ENCODE measurements around the gene SPDYE5. TPM values are rescaled to one million over a fixed set of nuclear protein-coding genes. Genes with fewer than 3 reads are reported as not detected.
A peak's percentile ranks its signal among the peaks of the same experiment; 100 is the strongest.
"Not testable (repeated sequence)": the region's sequence is repeated elsewhere in the genome, so short reads cannot be mapped to it uniquely, and the experiment has no call there.

The SPDYE5 gene, protein sequence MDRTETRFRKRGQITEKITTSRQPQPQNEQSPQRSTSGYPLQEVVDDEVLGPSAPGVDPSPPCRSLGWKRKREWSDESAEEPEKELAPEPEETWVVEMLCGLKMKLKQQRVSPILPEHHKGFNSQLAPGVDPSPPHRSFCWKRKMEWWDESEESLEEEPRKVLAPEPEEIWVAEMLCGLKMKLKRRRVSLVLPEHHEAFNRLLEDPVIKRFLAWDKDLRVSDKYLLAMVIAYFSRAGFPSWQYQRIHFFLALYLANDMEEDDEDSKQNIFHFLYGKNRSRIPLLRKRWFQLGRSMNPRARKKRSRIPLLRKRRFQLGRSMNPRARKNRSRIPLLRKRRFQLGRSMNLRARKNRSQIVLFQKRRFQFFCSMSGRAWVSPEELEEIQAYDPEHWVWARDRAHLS
- not detected for total RNA-seq

DNA sequence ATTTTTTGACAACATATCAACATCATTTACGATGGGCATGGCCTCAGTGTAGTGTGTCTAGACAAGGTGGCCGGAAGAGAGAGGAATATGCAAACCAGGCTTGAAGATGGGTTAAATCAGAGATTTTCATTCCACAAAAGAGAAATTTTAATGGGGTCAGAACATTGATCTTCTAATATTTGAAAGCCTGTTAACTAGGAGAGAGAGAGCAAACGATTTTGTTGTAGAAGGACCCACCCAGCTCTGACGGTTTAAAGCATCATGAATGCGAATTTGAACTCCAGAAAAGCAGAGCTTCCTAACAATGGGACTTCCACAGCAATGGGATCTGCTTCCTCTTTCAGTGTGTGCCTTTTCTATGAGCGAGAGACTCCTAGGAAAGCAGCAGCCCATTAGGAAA is at the start of gene SPDYE5:
SPDYE5 (plus strand) TSS at position 301 of the 400 bp plus-strand sequence. CDS start 1,728 bp downstream, outside the sequence.
- H3K27ac ChIP-seq; H3K4me1 ChIP-seq; H3K27me3 ChIP-seq; DNase-seq; H3K9me3 ChIP-seq; H3K4me3 ChIP-seq; intact Hi-C loops (cut with DNase I); H3K36me3 ChIP-seq: not testable (repeated sequence)
- WGBS, 2 donors, result 74 to 100% methylated on average over 1 to 4 of the region's 6 CpGs

DNA sequence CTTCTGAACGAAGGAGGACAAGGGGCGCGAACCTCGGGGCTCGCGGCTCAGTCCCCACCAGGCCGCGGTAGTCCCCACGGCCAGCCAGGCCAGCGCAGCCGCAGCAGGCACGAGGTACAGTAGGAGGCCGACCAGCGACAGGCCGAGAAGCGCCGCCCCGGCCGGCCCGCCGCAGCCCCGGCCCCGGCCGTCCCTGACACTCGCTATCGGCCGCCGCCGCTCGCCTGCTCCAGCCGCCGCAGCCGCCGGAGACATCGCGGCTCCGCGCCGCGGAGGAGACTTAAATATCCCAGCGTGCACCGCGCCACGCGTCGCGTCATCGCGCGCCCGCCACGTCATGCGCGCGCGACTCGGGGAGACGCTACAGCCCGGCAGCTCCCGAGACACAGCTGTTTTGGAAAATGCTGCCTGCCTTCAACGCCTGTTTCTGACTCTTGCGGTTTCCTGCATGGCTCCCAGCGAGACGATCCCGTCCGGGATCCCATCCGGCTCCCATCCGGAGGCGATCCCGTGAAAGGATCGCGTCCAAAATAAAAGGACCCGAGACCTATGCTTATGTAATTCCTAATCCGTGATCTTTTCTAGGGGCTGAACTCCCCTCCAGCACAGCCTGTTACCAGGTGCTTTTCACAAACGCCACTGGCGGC is 49.5 kb upstream of the SPDYE5 start:
- H3K4me1 ChIP-seq, result peaks cover 0 to 13% (median 0%) of the 10 kb centered on the region in 3 donors
- DNase-seq; H3K9me3 ChIP-seq; intact Hi-C loops (cut with DNase I); H3K27me3 ChIP-seq: not testable (repeated sequence)
- TF ChIP-seq, protein P1, sequence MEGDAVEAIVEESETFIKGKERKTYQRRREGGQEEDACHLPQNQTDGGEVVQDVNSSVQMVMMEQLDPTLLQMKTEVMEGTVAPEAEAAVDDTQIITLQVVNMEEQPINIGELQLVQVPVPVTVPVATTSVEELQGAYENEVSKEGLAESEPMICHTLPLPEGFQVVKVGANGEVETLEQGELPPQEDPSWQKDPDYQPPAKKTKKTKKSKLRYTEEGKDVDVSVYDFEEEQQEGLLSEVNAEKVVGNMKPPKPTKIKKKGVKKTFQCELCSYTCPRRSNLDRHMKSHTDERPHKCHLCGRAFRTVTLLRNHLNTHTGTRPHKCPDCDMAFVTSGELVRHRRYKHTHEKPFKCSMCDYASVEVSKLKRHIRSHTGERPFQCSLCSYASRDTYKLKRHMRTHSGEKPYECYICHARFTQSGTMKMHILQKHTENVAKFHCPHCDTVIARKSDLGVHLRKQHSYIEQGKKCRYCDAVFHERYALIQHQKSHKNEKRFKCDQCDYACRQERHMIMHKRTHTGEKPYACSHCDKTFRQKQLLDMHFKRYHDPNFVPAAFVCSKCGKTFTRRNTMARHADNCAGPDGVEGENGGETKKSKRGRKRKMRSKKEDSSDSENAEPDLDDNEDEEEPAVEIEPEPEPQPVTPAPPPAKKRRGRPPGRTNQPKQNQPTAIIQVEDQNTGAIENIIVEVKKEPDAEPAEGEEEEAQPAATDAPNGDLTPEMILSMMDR (IDR thresholded peaks at IDR 0.05), result peak in 1 of 6 experiments; percentile 14
- TF ChIP-seq POLR2A (IDR thresholded peaks at IDR 0.05), result peak in 3 of 4 donors; percentile 42 to 72 (median 60)
- no CpG with 5 or more reads among the region's 76 CpGs for WGBS, 2 donors
- peak overlapping the region; percentile 45 to 72 (median 58) for H3K4me3 ChIP-seq
- H3K36me3 ChIP-seq, result peaks cover 13 to 38% (median 18%) of the 10 kb centered on the region in 3 donors
- H3K27ac ChIP-seq, result peak overlapping the region; percentile 84 to 87 (median 87)

DNA sequence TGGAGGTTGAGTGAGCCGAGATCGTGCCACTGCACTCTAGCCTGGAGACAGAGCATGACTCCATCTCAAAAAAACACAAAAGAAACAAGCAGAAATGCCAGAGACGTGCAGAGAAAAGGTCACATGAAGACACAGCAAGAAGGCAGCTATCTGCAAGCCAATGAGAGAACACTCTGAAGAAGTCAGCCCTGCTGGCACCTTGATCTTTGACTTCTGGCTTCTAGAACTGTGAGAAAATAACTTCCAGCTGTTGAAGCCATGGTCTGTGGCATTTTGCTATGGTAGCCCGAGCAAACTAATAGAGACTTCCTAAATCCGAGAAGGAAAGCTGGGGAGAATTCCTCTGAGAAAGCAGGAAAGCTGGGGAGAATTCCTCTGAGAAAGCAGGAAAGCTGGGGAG is 42.2 kb upstream of the SPDYE5 start:
- H3K27me3 ChIP-seq; H3K4me1 ChIP-seq; H3K4me3 ChIP-seq; intact Hi-C loops (cut with DNase I); DNase-seq; H3K9me3 ChIP-seq; H3K27ac ChIP-seq: not testable (repeated sequence)
- no CpG with 5 or more reads among the region's 5 CpGs for WGBS, 2 donors
- peaks cover 0 to 12% (median 0%) of the 10 kb centered on the region in 3 donors for H3K36me3 ChIP-seq

DNA sequence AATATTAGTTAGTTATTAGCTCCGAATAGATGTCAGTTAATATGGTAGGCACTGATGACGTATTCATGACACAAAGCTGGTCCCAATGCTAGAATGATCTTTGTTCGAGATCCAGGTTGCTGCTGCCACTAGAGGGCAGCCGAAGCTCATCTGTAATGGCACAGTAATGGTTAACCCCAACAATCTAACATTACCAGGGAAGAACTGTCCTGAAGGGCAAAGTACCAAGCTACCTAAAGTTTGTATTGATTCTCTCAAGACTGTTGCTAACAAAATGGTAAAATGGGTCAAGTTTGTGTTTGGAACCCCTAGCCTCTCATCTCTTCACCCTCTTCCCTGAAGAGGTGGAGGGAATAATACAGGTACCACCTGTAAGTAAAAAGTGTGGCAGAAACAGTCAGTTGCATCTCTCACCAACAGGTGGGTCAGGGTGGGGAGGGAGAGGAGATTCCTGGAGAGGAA is 39.6 kb upstream of the SPDYE5 start:
- WGBS, 2 donors, result 7 to 17% methylated on average over 2 to 4 of the region's 4 CpGs
- TF ChIP-seq, protein P1 (IDR thresholded peaks at IDR 0.05), result peak in 1 of 6 experiments; percentile 44
- H3K27ac ChIP-seq; H3K4me3 ChIP-seq; H3K9me3 ChIP-seq; DNase-seq; intact Hi-C loops (cut with DNase I); H3K27me3 ChIP-seq; H3K4me1 ChIP-seq: not testable (repeated sequence)
- peaks cover 0 to 12% (median 0%) of the 10 kb centered on the region in 3 donors for H3K36me3 ChIP-seq

DNA sequence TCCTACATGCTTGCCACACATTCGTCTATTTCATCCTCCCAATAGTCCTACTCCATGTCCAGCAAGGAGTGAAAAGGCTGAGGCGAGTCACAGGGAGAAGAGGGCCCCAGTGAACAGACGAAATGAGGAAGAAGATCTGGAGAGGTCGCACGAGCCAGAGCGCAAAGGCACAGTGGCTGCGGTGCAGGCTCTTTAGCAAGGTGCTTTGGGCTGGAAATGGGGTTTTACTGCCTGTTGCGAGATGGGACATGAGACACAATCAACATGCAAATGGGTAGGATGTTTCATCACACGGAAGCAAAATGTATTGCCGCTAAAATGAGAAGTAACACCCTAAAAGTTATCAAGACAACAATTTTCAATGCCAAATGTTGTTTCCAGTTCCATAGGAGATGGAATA is 35.7 kb upstream of the SPDYE5 start:
- intact Hi-C loops (cut with DNase I); DNase-seq; H3K4me3 ChIP-seq; H3K4me1 ChIP-seq; H3K27ac ChIP-seq; H3K27me3 ChIP-seq; H3K9me3 ChIP-seq: not testable (repeated sequence)
- WGBS, 2 donors, result 72 to 80% methylated on average over 8 of the region's 10 CpGs
- H3K36me3 ChIP-seq, result peaks cover 0 to 12% (median 0%) of the 10 kb centered on the region in 3 donors

DNA sequence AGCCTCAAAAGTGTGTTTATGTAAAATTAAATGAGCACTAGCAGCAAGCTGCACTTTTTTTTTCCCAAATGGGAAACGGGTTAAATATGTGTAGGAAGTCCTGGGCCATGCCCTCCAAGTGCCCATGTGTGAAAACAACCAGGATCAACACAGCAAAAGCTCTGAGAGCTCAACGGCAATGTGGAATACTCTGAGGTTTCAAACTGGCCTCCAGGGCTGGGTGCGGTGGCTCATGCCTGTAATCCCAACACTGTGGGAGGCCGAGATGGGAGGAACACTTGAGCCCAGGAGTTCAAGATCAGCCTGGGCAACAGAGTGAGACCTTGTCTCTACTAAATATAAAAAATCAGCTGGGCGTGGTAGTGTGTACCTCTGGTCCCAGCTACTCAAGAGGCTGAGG is 34.1 kb upstream of the SPDYE5 start:
- H3K4me3 ChIP-seq; H3K4me1 ChIP-seq; H3K27ac ChIP-seq; H3K27me3 ChIP-seq; DNase-seq; intact Hi-C loops (cut with DNase I); H3K9me3 ChIP-seq: not testable (repeated sequence)
- peaks cover 0 to 16% (median 0%) of the 10 kb centered on the region in 3 donors for H3K36me3 ChIP-seq
- 14 to 33% methylated on average over 1 of the region's 5 CpGs for WGBS, 2 donors

DNA sequence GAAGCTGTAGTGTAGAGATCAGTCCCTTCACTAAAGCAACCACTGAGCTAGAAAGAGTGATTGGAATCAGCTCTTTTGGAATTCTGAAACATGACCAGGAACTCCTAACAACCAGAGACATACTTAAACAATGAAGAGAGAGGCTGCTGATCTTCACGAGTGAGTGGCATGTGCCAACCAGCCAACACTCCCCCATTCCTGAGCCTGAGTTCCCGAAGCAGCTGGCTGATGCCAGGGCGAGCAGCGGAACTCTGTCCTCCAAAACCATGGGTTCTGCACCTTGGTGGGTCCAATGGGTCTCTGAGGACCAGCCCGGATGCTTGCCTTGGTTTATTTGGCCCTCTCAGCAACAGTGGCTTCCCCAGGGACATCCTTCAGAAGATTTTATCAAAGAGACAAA is 31.6 kb upstream of the SPDYE5 start:
- H3K36me3 ChIP-seq, result peaks cover 0 to 13% (median 0%) of the 10 kb centered on the region in 3 donors
- DNase-seq; intact Hi-C loops (cut with DNase I); H3K27me3 ChIP-seq; H3K4me3 ChIP-seq; H3K9me3 ChIP-seq; H3K4me1 ChIP-seq; H3K27ac ChIP-seq: not testable (repeated sequence)
- 60% methylated on average over 1 of the region's 5 CpGs; no CpG with 5 or more reads in 1 of the 2 donors for WGBS, 2 donors

DNA sequence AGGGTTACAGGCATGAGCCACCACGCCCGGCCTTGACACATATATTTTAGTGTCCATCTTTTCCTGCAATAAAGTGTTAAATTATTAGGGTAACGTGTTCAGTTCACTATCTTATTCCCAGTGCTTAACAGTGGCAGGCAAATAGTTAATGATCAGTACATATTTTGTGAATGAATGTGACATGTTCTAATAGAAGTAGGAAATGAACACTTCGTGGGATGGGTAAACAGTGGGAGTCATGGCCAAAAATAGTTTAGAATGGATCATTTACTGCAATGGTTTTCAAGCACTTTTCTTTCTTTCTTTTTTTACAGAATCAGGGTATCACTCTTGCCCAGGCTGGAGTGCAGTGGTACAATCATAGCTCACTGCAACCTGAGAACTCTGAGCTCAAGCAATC is 22.0 kb upstream of the SPDYE5 start:
- intact Hi-C loops (cut with DNase I); DNase-seq; H3K4me1 ChIP-seq; H3K27ac ChIP-seq; H3K4me3 ChIP-seq; H3K27me3 ChIP-seq; H3K9me3 ChIP-seq: not testable (repeated sequence)
- WGBS, 2 donors, result 100% methylated on average over 2 of the region's 4 CpGs; no CpG with 5 or more reads in 1 of the 2 donors
- H3K36me3 ChIP-seq, result peaks cover 0 to 68% (median 3%) of the 10 kb centered on the region in 3 donors

DNA sequence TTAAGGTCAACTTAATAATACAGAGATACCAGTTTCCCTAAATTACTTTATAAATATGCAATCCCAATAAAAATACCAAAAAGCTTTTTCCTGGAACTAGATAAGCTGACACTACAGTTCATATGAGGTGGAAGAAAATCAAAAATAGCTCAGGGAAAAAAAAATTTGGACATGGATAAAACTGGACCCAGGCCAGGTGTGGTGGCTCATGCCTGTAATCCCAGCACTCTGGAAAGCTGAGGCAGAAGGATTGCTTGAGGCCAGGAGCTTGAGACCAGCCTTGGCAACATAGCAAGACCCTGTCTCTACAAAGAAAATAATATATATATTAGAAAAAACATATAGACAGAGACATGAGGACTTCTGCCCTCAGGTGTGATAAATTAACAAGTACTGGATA is 14.7 kb upstream of the SPDYE5 start:
- intact Hi-C loops (cut with DNase I); H3K9me3 ChIP-seq; H3K27ac ChIP-seq; DNase-seq; H3K27me3 ChIP-seq; H3K4me3 ChIP-seq: not testable (repeated sequence)
- H3K4me1 ChIP-seq, result peaks cover 0 to 18% (median 0%) of the 10 kb centered on the region in 3 donors
- peaks cover 0 to 33% (median 0%) of the 10 kb centered on the region in 3 donors for H3K36me3 ChIP-seq

DNA sequence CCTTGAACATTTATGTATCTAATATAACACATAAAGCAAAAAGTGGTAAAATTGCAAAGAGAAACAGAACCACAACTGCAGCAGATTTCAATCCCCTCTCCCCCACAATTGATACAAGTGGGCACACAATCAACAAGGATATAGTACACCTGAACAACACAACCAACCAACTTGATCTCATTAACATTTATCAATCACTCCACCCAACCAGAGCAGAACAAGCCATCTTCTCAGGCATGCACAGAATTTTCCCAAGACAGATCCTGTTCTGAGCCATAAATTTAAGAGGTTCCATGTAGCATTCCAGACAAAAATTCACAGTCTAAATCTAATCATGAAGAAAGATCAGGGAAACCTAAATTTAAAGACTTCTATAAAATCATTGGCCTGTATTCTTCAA is 11.8 kb upstream of the SPDYE5 start:
- peaks cover 0 to 31% (median 0%) of the 10 kb centered on the region in 3 donors for H3K4me1 ChIP-seq
- H3K27ac ChIP-seq; H3K9me3 ChIP-seq; H3K4me3 ChIP-seq; DNase-seq; H3K27me3 ChIP-seq; intact Hi-C loops (cut with DNase I): not testable (repeated sequence)
- peaks cover 0 to 13% (median 0%) of the 10 kb centered on the region in 3 donors for H3K36me3 ChIP-seq
